ENCODE results near the gene L3MBTL2. TPM values are rescaled to one million over a fixed set of nuclear protein-coding genes. Genes with fewer than 3 reads are reported as not detected.

L3MBTL2 gene
- total and polyA plus RNA-seq, 9 of the 15 experiments (the other 6 are each of a cell fraction or from before 2014, with no cell fraction given) = 10.3 to 23.1 (median 18.6) TPM

- WGBS (ENCODE audit: insufficient coverage, low coverage, missing lambda C conversion rate) = 63% methylated on average over 12 of the region's 16 CpGs
- no peak overlapping the region for H3K4me3 ChIP-seq
- H3K9me3 ChIP-seq (replicated peaks; ENCODE audit: control insufficient read depth, insufficient read depth, low read depth, low read length) = peaks cover 3% of the 10 kb centered on the region; the same call in 1 of the 2 replicates
- no TSS peak for BruUV-seq (replicated peaks)
- DNase-seq (ENCODE audit: extremely low read depth in 1 of 4, low spot score in 3 of 4) = peak in 1 of 4 experiments; percentile 10
- peaks cover 59% of the 10 kb centered on the region; the same call in 2 of the 3 replicates for H3K36me3 ChIP-seq (ENCODE audit: control insufficient read depth, insufficient read depth, low read length)
- ChIA-PET CTCF (ENCODE audit: low intra/inter-chr PET ratio) (interaction anchor here (0.6 kb wide), 1 partner anchor 80 kb away, joined by 6 read pairs; no protein-coding TSS in a partner anchor), POLR2A (interaction anchor here (1.3 kb wide), 1 partner anchor 20 kb away, joined by 3 read pairs; no protein-coding TSS in a partner anchor)
- H3K4me2 ChIP-seq (ENCODE audit: insufficient read depth, low read length) = no peak overlapping the region
- H3K9me1 ChIP-seq (ENCODE audit: control insufficient read depth, insufficient read depth, low read length) = peaks cover 3% of the 10 kb centered on the region
- no peak overlapping the region for H2AFZ ChIP-seq (ENCODE audit: low read depth, low read length)
- peaks cover 2 to 9% of the 10 kb centered on the region in 2 experiments; a peak in 2 of 5 replicates for H3K4me1 ChIP-seq (replicated peaks in 1 of 2; ENCODE audit: control insufficient read depth in 2 of 2, insufficient read depth in 2 of 2, low read length in 2 of 2)
- in situ Hi-C loops (cut with MboI) (no loop called here), intact Hi-C loops (cut with micrococcal nuclease) (no loop called here)
- no peak for FAIRE-seq
- H3K27ac ChIP-seq (ENCODE audit: extremely low read depth, low read depth, low read length) = peak overlapping the region; percentile 30; the same call in 1 of the 3 replicates
- no peak overlapping the region; a peak in 1 of 4 replicates for H3K9ac ChIP-seq (ENCODE audit: insufficient read depth in 1 of 2, low read depth in 2 of 2, low read length in 2 of 2)
- H3K79me2 ChIP-seq (ENCODE audit: control insufficient read depth, insufficient read depth, low read length) = no peaks in the 10 kb centered on the region
- no peaks in the 10 kb centered on the region for H4K20me1 ChIP-seq (replicated peaks; ENCODE audit: control insufficient read depth, insufficient read depth, low read length)
- no peaks in the 10 kb centered on the region for H3K27me3 ChIP-seq (ENCODE audit: control insufficient read depth in 2 of 2, insufficient read depth in 2 of 2, low read length in 2 of 2)
- peak; percentile 97 for ATAC-seq
- TF ChIP-seq ZNF639 (CRISPR knock-in tag; conservative IDR thresholded peaks at IDR 0.05 in 1 of 2, IDR thresholded peaks at IDR 0.05 in 1 of 2) (no peak), GTF2A2 (tag; IDR thresholded peaks at IDR 0.05) (no peak), EP400 (IDR thresholded peaks at IDR 0.05) (0 out of 2 replicates have a peak, but pooled peaks have one; percentile 30), ID3 (CRISPR knock-in tag; IDR thresholded peaks at IDR 0.05) (no peak), ID3 (tag; IDR thresholded peaks at IDR 0.05) (no peak), HBP1 (CRISPR knock-in tag; IDR thresholded peaks at IDR 0.05) (no peak), ZNF239 (CRISPR knock-in tag; IDR thresholded peaks at IDR 0.05) (no peak), TCFL5 (CRISPR knock-in tag; conservative IDR thresholded peaks at IDR 0.05) (no peak), U2AF2 (optimal IDR thresholded peaks at IDR 0.05; ENCODE audit: low read depth, low read length) (no peak), SMARCC2 (IDR thresholded peaks at IDR 0.05; ENCODE audit: low read depth) (no peak), CEBPB (tag; IDR thresholded peaks at IDR 0.05) (peak; percentile 13; the same call in 1 of the 2 replicates), CEBPG (CRISPR knock-in tag; IDR thresholded peaks at IDR 0.05) (peak; percentile 93), CEBPG (tag; conservative IDR thresholded peaks at IDR 0.05 in 1 of 2, IDR thresholded peaks at IDR 0.05 in 1 of 2) (peak; percentile 84 to 97), NR2C2 (CRISPR knock-in tag; IDR thresholded peaks at IDR 0.05) (no peak), NR2C2 (tag; IDR thresholded peaks at IDR 0.05) (no peak), MAZ (CRISPR knock-in tag; conservative IDR thresholded peaks at IDR 0.05 in 1 of 2, IDR thresholded peaks at IDR 0.05 in 1 of 2) (peak in 1 of 2 experiments; percentile 19; a peak in 1 of 4 replicates)
Measured at GRCh38 chr22:41217553-41218157, 12.5 kb downstream of the L3MBTL2 start.

Data from K562 (cell line).